Activated CD4-positive, alpha-beta T cell treated with anti-CD3 and anti-CD28 coated beads for 24 hours (primary cell): Measurements from ENCODE around the gene MMP28.
"Not testable (repeated sequence)": the region's sequence is repeated elsewhere in the genome, so short reads cannot be mapped to it uniquely, and the experiment has no call there.

Experiments
- DNase-seq, 2 donors: peaks; one replicate each; pipeline ENCODE4 v3.0.0-alpha.2; 2020; ENCODE audit warnings: low read depth in 2 of 2

MMP28 gene

GRCh38 chr17:35766489-35766877, 29.0 kb downstream of the MMP28 start:
- no peak for DNase-seq

- no peak for DNase-seq
These were observed 29.5 kb downstream of the MMP28 start for GRCh38 chr17:35765756-35766488.

GRCh38 chr17:35765086-35765710, 30.2 kb downstream of the MMP28 start:
- DNase-seq: no peak

DNA sequence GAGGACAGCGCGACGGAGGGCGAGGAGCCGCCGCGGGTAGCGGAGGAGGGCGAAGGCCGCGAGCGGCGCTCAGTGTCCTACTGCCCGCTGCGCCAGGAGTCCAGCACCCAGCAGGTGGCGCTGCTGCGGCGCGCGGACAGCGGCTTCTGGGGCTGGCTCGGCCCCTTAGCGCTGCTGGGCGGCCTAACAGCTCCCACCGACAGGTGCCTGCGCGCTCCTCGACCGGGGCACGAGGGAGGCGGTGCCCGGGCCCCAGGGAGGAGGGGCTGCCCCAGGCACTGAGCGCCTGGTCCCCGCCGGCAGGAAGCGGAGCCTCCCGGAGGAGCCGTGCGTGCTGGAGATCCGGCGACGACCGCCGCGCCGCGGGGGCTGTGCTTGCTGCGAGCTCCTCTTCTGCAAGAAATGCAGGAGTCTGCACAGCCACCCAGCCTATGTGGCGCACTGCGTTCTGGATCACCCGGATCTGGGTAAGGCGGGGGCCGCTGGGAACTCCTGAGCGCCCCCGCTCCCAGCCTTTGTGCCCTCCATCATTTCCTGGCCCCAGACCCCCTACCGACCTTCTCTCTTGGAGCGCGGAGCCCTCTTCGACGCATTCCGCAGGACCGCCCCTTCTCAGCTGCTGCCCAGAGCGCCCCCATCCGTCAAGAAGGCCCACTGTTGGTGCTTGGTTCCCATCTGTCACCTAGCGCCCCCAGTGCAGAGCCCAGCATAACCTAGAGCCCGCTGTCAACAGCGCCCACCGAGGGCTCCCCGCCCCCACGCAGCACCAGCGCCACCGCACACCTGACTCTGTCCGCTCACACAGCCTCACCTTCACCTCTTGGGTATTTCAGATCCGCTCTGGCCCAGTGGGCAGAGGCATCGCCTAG, 31.1 kb downstream of the MMP28 start:
- DNase-seq: peak; percentile 79 to 83

DNA sequence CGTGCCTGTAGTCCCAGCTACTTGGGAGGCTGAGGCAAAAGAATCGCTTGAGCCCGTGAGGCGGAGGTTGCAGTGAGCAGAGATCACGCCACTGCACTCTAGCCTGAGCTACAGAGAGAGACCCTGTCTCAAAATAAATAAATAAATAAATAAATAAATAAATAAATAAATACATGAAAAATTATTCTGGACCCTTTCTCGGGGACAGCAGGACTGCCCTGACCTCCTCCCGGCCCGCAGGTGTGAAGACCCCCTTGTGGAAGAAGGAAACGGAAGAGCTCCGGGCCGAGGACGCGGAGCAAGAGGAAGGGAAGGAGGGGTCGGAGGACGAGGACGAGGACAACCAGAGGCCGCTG, 31.7 kb downstream of the MMP28 start:
- no peak for DNase-seq

DNA sequence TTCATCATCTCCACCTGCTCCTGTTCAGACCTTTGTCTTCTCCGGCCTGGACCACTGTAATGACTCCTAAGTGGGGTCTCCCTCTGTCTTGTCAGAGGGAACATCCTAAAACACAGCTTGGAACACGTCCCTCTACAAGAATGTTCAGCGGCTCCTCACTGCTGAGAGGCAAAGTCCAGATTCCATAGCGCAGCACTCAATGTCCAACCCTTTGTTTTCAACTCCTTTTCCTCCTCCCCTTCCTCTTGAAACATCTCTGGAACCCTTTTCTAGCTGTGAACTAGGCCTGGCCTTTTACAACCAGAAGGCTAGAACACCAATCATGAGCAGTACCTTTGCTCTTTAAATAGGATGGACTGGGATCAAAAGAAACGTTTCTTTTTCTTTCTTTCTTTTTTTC, 33.8 kb downstream of the MMP28 start:
- DNase-seq: no peak

GRCh38 chr17:35760587-35760986, 34.9 kb downstream of the MMP28 start, which contains the start of gene C17orf50:
TSS of gene C17orf50 (plus strand) at chr17:35760887. CDS start at chr17:35760942, 55 bp downstream.
- no peak for DNase-seq

- no peak for DNase-seq
These were observed 38.2 kb downstream of the MMP28 start for GRCh38 chr17:35757243-35757642.

- no peak for DNase-seq
These were observed 42.3 kb downstream of the MMP28 start, which contains the start of gene GAS2L2 for GRCh38 chr17:35752945-35753764. TSS of gene GAS2L2 (minus strand) at chr17:35753239. CDS start at chr17:35752850, 389 bp downstream.

GRCh38 chr17:35752471-35752870, 43.0 kb downstream of the MMP28 start:
- no peak for DNase-seq

DNA sequence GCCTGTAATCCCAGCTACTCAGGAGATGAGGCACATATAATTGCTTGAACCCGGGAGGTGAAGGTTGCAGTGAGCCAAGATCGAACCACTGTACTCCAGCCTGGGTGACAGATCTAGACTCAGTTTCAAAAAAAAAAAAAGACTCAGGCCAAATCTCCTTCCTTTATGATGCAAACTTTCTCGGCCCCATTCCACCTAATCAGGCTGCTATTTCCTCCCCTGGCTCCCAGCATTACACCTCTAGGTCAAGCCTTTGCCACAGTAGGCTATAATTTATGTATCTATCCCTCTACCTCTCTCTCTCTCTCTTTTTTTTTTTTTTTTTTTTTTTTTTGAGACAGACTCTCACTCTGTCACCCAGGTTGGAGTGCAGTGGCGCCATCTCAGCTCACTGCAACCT, 43.9 kb downstream of the MMP28 start:
- DNase-seq: not testable (repeated sequence)

GRCh38 chr17:35750526-35751395, 44.7 kb downstream of the MMP28 start:
- no peak for DNase-seq

GRCh38 chr17:35749560-35750412, 45.7 kb downstream of the MMP28 start:
- DNase-seq: no peak

DNA sequence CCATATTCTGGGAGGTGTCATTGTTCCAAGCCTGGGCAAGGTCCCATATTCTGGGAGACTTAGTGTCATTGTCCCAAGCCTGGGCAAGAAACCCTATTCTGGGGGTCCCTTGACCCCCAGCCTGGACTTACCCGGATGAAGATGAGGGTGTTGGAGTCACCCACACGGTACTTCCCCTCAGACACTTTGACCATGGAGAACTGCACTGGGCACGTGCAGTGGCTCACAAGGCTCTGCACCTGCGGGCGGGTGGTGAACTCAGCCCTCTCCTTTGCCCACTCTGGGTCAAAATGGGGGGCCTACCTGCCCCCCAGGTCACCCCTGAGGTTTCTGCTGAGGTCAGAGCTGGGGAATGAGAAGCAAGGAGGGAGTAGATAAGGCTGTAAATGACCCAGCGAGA, 46.5 kb downstream of the MMP28 start:
- no peak for DNase-seq

DNA sequence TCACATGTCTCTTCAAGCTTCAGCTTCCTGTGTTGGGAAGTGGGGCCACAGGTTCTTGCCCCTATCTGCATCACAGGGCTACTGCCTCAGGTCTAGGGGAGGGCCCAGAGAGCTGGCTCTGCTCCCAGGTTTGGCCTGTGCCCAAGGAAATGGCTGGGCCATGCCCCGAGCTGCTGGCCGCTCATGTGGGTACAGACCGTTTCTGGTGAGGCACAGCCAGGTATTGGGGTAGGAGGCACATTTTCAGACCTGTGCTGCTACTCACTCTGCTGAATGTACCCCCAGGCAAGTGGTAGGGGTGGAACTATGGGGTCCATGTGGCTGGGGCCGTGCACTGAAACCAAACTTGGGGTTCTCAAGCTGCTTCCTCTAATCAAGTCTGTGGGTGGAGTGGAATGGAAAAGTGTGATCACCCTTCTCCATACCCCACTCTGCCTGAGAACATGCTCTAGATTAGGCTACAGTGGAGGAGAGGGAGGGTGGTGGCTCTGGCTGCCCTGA, 47.0 kb downstream of the MMP28 start:
- DNase-seq: no peak

- DNase-seq: peak; percentile 70 to 79
These were observed 47.9 kb downstream of the MMP28 start for GRCh38 chr17:35747540-35748017.

GRCh38 chr17:35745749-35746320, 49.6 kb downstream of the MMP28 start:
- no peak for DNase-seq

GRCh38 chr17:35745246-35745645, 50.2 kb downstream of the MMP28 start:
- DNase-seq: no peak

DNA sequence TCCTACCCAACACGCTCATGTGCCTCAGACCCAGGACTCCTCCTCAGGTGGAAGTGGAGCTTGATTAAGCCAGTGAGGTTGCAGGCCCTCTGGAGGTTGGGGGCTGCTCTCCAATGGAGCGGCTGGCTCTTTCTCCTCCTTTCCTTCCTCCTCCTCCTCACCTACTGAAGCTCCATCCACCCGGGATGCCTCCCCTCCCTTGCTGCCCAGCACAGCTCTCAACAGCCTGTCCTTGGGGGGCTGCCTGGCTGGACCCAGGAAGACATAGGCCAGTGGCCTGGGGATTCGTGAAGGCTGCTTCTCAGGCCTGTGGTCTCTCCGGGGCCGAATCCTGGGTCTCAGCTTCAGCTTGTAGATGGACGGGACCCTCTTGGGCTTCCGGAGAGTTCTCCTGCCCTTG, 50.6 kb downstream of the MMP28 start:
- no peak for DNase-seq
